ENCODE measurements around the gene C8G. TPM values are rescaled to one million over a fixed set of nuclear protein-coding genes. Genes with fewer than 3 reads are reported as not detected.
A peak's percentile ranks its signal among the peaks of the same experiment; 100 is the strongest.

Gene C8G
- total and polyA plus RNA-seq, 9 of the 15 experiments (the other 6 are each of a cell fraction or from before 2014, with no cell fraction given), result 0.35 to 5.9 (median 2.7) TPM; not detected in 2

- peak overlapping the region; percentile 33 to 81 for H3K9ac ChIP-seq (ENCODE audit: insufficient read depth in 1 of 2, low read depth in 2 of 2, low read length in 2 of 2)
- in situ Hi-C loops (cut with MboI), result no loop called here
- H3K4me1 ChIP-seq (replicated peaks in 1 of 2; ENCODE audit: control insufficient read depth in 2 of 2, insufficient read depth in 2 of 2, low read length in 2 of 2), result peaks cover 26 to 76% of the 10 kb centered on the region in 2 experiments; a peak in 4 of 5 replicates
- H3K4me3 ChIP-seq, result no peak overlapping the region
- ChIA-PET POLR2A (interaction anchor here (0.6 to 1.2 kb wide), 8 partner anchors 9 to 775 kb away, joined by 3 to 4 read pairs (median 3); partner anchors contain the start of genes C8G, CLIC3 and PAXX), CTCF (ENCODE audit: low intra/inter-chr PET ratio) (no interaction called here)
- H3K27ac ChIP-seq (ENCODE audit: extremely low read depth, low read depth, low read length), result peak overlapping the region; percentile 55
- no peaks in the 10 kb centered on the region for H3K27me3 ChIP-seq (ENCODE audit: control insufficient read depth in 2 of 2, insufficient read depth in 2 of 2, low read length in 2 of 2)
- ATAC-seq (peak; percentile 46), FAIRE-seq (peak; percentile 11), DNase-seq (ENCODE audit: extremely low read depth in 1 of 4, low spot score in 3 of 4) (peak in 3 of 4 experiments; percentile 34 to 63 (median 61))
- BruUV-seq (replicated peaks), result no TSS peak
- H4K20me1 ChIP-seq (replicated peaks; ENCODE audit: control insufficient read depth, insufficient read depth, low read length), result no peaks in the 10 kb centered on the region
- H3K79me2 ChIP-seq (ENCODE audit: control insufficient read depth, insufficient read depth, low read length), result no peaks in the 10 kb centered on the region
- no peaks in the 10 kb centered on the region for H3K9me3 ChIP-seq (replicated peaks; ENCODE audit: control insufficient read depth, insufficient read depth, low read depth, low read length)
- H3K4me2 ChIP-seq (ENCODE audit: insufficient read depth, low read length), result peak overlapping the region; percentile 61
- H3K9me1 ChIP-seq (ENCODE audit: control insufficient read depth, insufficient read depth, low read length), result no peaks in the 10 kb centered on the region
- intact Hi-C loops (cut with micrococcal nuclease), result no loop called here
- 26% methylated on average over 13 of the region's 26 CpGs for WGBS (ENCODE audit: insufficient coverage, low coverage, missing lambda C conversion rate)
- H2AFZ ChIP-seq (ENCODE audit: low read depth, low read length), result peak overlapping the region; percentile 86
- no peaks in the 10 kb centered on the region for H3K36me3 ChIP-seq (ENCODE audit: control insufficient read depth, insufficient read depth, low read length)
- TF ChIP-seq ZFPM2 (CRISPR knock-in tag; IDR thresholded peaks at IDR 0.05), result no peak
- peak; percentile 57 for TF ChIP-seq EGR1 (conservative IDR thresholded peaks at IDR 0.05)
- peak; percentile 89 for TF ChIP-seq NR2C1 (IDR thresholded peaks at IDR 0.05)
- peak; percentile 82 for TF ChIP-seq NR2C1 (tag; IDR thresholded peaks at IDR 0.05)
- TF ChIP-seq, protein P1, sequence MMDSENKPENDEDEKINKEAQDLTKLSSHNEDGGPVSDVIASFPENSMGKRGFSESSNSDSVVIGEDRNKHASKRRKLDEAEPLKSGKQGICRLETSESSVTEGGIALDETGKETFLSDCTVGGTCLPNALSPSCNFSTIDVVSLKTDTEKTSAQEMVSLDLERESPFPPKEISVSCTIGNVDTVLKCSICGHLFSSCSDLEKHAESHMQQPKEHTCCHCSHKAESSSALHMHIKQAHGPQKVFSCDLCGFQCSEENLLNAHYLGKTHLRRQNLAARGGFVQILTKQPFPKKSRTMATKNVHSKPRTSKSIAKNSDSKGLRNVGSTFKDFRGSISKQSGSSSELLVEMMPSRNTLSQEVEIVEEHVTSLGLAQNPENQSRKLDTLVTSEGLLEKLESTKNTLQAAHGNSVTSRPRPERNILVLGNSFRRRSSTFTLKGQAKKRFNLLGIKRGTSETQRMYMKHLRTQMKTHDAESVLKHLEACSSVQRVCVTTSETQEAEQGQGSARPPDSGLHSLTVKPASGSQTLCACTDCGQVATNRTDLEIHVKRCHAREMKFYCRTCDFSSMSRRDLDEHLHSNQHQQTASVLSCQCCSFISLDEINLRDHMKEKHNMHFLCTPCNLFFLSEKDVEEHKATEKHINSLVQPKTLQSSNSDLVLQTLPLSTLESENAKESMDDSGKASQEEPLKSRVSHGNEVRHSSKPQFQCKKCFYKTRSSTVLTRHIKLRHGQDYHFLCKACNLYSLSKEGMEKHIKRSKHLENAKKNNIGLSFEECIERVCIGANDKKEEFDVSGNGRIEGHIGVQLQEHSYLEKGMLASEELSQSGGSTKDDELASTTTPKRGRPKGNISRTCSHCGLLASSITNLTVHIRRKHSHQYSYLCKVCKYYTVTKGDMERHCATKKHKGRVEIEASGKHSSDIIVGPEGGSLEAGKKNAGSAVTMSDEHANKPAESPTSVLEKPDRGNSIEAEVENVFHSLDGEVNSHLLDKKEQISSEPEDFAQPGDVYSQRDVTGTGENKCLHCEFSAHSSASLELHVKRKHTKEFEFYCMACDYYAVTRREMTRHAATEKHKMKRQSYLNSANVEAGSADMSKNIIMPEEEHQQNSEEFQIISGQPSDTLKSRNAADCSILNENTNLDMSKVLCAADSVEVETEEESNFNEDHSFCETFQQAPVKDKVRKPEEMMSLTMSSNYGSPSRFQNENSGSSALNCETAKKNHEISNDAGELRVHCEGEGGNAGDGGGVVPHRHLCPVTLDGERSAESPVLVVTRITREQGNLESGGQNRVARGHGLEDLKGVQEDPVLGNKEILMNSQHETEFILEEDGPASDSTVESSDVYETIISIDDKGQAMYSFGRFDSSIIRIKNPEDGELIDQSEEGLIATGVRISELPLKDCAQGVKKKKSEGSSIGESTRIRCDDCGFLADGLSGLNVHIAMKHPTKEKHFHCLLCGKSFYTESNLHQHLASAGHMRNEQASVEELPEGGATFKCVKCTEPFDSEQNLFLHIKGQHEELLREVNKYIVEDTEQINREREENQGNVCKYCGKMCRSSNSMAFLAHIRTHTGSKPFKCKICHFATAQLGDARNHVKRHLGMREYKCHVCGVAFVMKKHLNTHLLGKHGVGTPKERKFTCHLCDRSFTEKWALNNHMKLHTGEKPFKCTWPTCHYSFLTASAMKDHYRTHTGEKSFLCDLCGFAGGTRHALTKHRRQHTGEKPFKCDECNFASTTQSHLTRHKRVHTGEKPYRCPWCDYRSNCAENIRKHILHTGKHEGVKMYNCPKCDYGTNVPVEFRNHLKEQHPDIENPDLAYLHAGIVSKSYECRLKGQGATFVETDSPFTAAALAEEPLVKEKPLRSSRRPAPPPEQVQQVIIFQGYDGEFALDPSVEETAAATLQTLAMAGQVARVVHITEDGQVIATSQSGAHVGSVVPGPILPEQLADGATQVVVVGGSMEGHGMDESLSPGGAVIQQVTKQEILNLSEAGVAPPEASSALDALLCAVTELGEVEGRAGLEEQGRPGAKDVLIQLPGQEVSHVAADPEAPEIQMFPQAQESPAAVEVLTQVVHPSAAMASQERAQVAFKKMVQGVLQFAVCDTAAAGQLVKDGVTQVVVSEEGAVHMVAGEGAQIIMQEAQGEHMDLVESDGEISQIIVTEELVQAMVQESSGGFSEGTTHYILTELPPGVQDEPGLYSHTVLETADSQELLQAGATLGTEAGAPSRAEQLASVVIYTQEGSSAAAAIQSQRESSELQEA (IDR thresholded peaks at IDR 0.05; ENCODE audit: low read depth), result 0 out of 2 replicates have a peak, but pooled peaks have one; percentile 1
- no peak for TF ChIP-seq ZNF133 (CRISPR knock-in tag; IDR thresholded peaks at IDR 0.05)
- TF ChIP-seq NR2C2 (CRISPR knock-in tag; IDR thresholded peaks at IDR 0.05), result no peak; the same call in 1 of the 2 replicates
- peak; percentile 87 for TF ChIP-seq NR2C2 (tag; IDR thresholded peaks at IDR 0.05)
These were observed 19.9 kb downstream of the C8G start for GRCh38 chr9:136964833-136965422.
